Activated CD4-positive, alpha-beta T cell treated with anti-CD3 and anti-CD28 coated beads, Interleukin-2, amount 50 U/mL, for 24 hours (primary cell): ENCODE measurements around the gene INO80E.
"Not testable (repeated sequence)": the region's sequence is repeated elsewhere in the genome, so short reads cannot be mapped to it uniquely, and the experiment has no call there.

Experiments
- DNase-seq, 2 donors: peaks; one replicate each; pipeline ENCODE4 v3.0.0-alpha.2; 2020; ENCODE audit warnings: low read depth in 1 of 2, low spot score in 1 of 2

Gene INO80E

DNA sequence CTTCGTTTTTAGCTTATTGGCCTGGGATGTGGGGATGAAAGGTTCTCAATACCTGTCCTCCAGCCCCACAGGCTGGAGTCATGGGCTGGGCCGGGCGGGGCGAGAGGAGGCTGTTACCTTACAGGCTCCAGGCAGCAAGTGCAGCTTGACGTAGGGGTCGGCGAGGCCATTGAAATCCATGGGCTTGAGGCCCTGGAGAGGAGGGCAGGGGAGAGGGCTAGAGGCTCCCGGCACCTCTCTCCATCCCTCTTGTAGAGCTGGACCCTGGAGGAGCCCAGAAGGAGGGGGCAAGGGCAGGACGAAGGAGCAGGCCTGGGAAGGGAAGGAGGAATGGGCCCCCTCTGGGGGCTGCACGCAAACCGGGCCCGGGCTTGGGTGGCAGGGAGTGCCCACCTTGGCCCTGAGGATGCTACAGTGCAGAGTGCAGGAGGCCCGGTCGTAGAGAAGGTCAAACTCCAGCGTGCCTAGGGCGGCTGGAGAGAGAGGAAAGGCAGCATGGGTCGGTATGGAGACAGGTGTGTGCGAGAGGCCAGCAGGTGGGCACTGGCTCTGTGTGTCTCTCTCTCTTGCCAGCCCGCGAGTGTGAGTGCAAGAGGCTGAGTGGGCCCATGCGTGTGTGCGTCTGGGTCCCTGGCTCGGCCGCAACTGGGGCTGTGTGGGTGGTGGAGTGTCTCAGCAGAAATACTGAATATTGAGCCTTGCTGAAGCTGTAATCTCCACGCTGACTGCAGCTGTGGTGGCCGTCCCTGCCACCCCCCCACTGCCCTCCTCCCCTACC lies 13.2 kb downstream of the INO80E start:
- DNase-seq, result no peak

DNA sequence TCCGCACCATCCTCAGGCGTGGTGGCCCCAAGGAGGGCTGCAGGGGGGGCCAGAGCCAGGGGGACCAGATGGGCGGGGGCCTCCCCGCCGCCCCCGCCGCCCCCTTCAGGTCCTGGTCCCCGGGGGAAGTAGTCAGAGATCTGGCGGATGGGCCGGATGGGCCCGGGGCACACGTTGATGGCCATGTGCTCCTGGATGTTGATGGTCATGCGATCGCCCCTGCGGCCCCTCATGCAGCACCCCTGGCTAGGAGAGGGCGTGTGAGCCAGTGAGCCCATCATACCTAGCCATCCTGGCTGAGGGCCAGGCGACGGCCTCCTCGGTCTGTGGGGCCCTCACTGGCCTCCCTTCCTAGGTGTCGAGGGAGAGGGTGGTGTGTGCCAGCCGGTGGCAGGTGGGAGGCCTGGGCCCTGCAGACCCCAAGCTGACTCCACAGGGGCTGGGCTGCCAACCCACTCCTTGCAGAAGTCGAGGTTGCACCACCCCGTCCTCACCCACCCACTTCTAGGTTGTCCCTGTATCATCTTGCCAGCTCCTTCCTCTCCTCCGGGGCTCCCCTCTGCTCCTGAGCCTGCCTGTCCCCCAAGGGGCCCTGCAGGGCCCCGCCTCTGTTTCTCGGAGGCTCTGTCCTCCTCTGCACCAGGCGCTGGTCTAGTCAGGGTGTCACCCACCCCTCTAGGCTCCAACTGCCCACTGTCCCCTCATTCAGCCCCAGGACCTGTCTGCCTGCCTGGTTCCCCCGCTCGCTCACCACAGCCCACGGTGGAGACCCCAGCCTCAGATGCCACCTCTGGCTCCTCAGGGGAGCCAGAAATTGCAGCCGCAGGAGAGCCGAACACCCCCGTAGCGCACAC lies 14.2 kb downstream of the INO80E start:
- no peak for DNase-seq

DNA sequence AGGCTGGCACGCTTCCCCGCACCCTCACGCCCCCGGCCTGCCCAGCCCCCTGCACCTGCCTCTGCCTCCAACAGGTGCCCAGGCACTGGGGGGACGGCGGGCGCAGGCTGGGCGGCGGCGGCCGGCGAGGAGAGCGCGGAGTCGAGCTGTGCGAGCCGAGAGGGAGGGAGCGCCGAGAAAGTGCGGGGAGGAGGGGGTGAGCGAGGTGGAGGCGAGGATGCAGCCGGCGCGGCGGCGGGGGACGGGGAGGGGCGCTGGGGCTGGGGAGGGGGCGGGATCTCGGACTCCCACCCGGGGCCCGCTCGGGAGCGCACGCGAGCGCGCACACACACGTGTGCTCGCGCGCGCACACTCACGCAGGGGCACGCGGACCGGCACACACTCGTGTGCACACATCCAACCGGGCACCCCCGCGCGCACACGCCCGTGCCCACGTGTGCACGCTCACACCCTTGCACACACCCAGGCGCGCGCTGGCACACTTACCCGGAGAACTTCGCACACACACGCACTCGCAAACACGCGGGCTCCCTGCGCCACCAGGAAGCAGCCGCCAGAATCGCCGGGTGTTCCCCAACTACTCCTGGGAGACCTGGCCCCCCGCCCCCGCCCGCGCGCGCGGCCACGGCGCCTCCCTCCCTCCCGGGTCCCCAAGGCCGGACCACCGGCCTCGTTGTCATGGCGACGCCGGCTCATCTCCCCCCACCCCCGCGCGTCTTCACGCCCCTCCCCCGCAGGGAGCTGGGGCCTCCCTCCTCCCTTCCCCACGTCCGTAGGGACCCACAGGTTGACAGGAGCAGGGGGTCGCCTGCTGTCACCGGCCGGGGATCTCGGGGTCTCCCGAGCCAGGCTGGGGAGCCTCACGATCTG lies 15.0 kb downstream of the INO80E start, which contains the start of gene DOC2A:
Gene DOC2A (minus strand): TSS at position 184 of the 870 bp plus-strand sequence. CDS start 805 bp downstream, outside the sequence.
- DNase-seq, result no peak

DNA sequence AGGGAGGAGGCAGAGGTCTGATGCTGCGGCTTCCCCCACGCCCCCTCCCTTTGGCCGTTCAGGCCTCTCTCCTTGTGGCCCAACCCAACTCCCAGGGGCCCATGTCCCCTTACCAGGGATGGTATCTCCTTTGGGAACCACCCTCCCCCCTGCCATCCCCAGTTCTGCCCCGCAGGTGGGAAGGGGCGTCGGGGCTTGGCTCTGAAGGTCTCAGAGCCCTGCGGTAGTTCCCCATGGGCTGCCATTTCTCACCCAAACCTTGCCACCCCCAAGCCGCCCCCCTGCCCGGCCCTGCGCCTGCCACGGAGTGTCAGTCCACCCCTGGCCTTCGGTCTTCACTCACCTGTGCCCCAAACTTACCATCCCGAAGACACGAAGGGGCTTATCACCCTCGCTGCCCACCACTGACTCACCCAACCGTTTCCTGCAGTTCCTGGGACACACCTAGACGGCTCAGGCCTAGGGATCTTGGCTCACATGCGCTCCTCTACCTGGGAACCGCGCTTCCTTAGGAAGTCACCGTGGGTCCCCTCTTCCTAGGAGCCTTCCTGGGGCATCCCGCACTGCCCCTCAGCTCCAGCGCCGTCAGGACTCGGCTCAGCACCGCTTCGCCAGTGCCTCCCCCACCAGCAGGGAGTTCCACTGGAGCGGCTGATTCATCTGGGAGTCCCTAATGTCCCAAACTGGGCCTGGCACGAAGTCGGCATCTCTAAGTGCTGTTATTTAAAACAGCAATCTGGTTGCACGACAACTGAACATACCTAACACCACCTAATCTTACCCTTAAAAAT lies 15.9 kb downstream of the INO80E start:
- no peak for DNase-seq

DNA sequence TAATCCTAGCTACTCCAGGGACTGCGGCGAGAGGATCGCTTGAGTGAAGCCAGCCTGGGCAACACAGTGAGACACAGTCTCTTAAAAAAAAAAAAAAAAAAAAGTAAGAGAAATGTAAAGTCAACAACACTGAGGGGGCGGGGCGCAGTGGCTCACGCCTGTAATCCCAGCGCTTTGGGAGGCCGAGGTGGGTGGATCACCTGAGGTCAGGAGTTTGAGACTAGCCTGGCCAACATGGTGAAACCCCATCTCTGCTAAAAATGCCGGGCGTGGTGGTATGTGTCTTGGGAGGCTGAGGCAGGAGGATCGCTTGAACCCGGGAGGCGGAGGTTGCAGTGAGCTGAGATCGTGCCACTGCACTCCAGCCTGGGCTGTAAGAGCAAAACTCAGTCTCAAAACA lies 16.6 kb downstream of the INO80E start:
- not testable (repeated sequence) for DNase-seq

DNA sequence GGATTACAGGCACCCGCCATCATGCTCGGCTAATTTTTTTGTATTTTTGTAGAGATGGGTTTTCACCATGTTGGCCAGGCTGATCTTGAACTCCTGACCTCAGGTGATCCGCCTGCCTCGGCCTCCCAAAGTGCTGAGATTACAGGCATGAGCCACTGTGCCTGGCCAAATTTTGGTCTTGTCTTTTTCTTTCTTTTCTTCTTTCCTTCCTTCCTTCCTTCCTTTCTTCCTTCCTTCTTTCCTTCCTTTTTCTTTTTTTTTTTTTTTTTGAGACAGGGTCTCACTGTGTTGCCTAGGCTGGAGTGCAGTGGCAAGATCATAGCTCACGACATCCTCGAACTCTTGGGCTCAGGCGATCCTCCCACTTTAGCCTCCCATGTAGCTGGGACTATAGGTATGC lies 19.4 kb downstream of the INO80E start:
- DNase-seq, result not testable (repeated sequence)

DNA sequence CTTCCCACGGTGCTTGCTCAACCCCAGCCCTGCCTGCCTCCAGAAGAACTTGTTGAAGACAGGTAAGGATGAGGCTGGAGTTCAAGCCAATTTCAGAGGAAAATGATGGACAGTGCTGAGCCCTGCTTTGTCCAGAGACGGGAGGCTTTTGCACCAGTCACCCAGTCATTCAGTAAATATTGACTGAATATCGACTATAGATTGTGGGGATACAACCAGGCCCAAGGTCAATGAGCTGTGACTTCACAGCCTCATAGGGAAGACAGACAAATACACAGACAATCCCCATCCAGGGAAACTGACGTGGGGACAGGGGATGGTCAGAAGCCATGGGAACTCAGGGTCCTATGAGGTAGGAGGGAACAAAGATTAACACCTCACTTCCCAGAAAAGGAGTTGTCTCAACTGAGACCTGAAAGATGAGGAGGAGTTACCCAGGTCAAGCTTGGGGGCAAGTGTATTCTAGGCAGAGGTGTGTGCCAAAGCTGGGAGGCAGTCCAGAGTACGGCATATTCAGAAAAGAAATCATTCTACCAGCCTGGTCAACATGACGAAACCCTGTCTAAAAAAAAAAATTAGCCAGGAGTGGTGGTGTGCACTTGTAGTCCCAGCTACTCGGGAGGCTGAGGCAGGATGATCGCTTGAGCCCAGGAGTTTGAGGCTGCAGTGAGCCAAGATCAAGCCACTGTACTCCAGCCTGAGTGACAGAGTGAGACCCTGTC lies 20.7 kb downstream of the INO80E start:
- DNase-seq, result no peak

DNA sequence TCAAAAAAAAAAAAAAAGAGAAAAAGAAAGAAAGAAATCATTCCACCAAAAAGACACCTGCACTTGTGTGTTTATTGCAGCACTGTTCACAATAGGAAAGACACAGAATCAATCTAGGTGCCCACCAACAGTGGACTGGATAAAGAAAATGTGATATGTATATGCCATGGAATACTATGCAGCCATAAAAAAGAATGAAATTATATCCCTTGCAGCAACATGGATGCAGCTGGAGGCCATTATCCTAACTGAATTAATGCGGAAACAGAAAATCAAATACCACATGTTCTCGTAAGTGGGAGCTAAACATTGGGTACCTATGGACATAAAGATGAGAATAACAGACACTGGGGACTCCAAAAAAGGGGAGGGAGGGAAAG lies 21.2 kb downstream of the INO80E start:
- DNase-seq, result no peak

DNA sequence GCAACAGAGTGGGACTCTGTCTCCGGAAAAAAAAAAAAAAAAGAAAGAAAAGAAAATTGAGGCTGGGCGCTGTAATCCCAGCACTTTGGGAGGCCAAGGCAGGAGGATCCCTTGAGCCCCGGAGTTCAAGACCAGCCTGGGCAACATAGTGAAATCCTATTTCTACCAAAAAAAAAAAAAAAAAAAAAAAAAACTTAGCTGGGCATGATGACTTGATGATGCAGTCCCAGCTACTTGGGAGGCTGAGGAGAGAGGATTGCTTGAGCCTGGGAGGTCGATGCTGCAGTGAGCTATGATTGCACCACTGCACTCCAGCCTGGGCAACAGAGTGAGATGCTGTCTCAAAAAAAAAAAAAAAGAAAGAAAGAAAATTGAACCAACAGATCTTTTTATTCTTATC lies 21.9 kb downstream of the INO80E start:
- DNase-seq, result not testable (repeated sequence)

DNA sequence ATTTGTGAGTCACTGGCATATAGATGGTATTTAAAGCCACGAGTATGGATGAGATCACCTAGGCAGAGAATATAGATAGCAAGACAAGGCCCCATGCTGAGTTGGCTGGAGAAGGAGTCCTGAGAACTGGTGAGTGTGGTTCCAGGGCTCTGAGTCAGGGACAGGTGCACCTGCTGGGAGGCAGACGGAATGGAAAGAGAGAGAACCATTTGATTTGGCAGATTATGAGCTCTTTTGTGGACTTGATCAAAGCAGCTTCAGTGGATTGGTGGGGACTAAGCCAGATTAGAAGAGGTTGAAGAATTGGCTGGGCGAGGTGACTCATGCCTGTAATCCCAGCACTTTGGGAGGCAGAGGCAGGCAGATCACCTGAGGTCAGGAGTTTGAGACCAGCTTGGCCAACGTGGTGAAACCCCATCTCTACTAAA lies 22.7 kb downstream of the INO80E start:
- no peak for DNase-seq

DNA sequence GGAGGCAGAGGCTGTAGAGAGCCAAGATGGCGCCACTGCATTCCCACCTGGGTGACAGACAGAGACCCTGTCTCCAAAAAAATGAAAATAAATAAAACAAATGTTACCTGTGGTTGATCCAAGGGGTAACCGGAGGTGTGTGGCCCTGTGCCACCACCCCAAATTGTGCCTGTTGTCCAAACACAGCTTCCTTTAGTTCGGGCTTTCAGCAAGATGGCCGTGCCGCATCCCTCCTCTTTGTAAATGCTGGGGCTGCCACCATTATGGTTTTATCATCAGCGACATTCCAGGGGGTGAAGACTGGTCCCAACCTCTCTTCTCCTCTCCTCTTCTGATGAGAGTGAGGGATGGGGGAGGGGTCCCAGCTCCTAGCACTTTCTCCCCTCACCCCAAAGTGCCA lies 26.8 kb downstream of the INO80E start, which contains the start of gene C16orf92:
Gene C16orf92 (plus strand): TSS at position 312 of the 400 bp plus-strand sequence. CDS start 143 bp downstream, outside the sequence.
- DNase-seq, result no peak

DNA sequence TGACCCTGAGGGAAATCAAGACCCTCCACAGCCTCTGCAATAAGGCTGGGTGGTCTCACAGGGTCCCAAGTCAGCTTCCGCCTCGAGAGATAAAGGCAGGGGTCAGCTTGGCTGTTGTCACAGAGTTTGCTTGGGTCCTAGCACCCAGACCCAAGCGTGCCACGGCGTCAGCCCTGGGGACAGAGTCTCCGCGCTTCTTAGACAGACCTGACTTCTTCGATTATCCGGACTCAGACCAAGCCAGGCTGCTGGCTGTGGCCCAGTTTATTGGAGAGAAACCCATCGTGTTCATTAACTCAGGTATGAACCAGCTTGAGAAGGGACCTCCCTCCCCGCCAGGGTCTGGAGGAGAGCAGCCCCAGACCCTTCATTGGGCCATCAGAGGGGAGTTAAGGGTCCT lies 27.5 kb downstream of the INO80E start:
- no peak for DNase-seq

DNA sequence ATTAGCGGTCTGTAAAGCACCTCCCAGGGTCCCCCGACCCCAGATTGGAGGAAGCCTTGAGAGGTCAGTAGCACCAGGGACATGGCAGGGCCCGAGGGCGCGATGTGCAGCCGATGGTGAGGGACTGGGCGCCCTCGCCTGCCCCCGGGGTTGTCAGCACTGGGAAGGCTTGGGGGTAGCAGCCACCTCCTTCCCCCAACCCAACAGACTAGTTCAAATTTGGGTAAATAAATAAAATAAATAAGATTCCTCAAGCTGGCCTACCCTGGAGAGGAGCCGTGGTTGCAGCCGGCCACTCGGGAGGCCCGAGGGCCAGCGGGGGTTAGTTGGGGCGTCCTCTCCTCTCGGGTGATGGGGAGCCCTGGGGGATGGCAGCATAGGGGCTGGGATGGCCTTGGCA lies 28.4 kb downstream of the INO80E start:
- DNase-seq, result no peak

DNA sequence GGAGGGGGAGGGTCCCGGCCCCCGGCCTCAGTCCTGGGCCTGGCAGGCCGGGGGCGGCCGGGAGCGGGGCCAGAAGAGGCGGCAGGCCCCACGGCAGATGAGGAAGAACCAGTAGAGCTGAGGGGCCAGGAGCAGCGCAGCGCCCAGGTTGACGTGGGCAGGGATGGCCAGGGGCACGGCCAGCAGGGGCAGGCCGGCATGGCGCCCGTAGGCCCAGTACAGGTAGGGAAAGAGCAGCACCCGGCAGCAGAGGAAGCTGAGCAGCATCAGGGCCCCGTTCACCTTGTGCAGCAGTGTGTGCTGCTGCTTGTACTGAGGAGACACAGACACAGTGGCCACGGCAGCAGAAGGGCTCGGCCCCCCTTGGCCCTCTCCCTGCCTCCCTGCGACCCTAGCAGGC lies 29.1 kb downstream of the INO80E start:
- no peak for DNase-seq

DNA sequence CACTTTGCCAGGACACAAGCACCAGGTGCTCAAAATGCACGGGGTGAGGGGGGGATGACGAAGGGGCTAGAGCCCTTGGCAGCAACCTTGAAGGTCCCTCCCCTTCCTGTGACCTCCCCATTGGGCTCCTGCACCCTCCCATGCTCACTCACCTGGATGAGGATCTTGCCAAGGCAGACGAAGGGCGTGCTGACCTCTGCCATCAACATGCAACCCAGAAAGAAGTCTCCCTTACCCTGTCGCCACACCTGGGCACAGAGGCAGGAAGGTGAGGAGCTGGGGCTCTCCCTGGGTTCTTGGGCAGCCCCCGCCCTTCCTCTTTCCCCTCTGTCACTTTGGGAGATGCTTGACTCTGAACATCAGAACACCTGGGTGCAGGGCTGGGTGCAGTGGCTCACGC lies 29.5 kb downstream of the INO80E start:
- DNase-seq, result no peak

DNA sequence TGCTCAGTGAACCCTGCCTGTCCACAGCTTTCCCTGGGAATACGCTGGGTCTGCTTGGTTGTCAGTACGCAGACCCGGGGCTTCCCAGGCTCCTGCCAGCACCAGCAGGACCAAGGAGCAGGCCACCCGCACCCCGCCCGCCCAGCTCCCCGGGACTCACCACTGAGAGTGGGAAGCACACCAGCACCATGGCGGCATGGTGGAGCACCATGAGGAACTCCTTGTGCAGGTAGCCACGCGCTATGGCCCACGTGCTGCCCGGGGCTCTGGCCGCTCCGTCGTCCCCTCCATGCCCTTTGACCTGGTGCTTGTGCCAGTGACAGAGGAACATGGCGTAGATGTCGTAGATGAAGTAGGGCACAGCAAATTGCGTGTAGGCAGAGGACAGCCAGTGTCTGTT lies 30.4 kb downstream of the INO80E start:
- no peak for DNase-seq

DNA sequence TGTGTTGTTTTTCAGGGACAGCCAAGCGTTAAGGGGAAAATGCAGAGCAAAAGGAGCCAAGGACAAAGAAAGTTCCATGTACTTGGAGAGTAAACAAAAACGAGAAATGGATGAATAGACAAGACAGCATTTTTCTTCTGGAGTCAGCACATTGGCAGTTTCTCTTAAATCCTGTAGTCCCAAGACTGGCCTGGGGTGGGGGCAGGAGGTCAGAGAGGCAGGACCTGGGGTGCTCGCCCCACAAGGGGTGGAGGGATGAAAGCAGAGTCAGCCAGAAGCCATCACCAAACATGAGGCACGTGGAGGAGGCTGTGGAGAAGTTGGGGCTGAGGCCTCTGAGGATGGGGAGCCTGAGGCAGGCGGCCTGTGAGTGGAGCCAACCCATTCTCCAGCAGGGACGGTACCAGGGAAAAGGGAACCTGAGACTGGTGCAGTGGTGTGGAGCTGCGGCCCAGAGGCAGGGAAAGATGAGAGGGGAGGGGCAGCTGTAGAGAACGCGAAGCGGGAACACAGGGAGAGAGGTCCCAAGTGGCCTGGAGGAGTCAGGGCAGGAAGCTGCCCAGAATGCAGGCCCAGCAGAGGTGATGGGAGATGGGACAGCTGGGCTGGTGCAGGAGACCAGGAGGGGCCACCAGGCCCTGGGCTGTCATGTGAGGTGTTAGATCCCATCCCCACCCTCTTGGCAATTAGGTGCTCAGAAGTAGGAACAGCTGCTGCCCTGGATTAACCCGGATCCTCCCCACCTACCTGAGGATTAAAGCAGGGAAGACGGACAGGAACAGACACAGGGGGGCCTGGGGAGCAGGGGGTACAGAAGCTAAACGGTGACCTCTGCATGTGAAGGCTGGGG lies 31.8 kb downstream of the INO80E start:
- no peak for DNase-seq

DNA sequence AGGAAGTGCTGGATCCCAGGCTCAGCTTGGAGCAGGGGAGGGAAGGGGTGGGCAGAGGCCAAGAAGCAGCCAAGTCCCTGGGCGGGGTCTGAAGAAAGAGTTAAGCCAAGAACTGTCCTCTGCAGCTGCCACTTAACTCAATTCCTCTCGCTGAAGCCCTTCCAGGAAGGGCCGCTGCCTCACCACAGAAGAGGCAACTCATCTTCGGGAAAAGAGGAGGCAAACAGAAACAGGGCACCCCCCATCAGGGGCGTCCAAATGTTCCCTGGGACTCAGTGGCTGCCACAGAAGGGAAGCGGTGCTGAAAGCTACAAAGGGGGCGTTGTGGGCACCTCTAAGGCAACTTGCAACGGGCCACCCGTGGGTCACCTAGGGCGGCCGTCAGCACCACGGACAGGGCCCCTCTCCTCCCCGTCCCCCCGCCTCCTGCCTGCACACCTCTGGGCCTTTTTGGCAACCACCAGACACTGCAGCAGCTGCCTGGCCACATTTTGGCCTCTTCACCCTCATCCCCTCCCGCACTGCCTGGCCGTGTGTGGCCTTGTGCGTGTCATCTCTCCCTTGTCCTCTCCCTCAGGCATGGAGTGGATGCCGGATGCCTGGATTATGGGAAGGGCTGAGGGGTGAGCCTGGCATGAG lies 32.5 kb downstream of the INO80E start:
- no peak for DNase-seq
